ENCODE measurements around the gene DUOX1.
"Not testable (repeated sequence)": the region's sequence is repeated elsewhere in the genome, so short reads cannot be mapped to it uniquely, and the experiment has no call there.

- not testable (repeated sequence) for TF ChIP-seq CTCF (IDR thresholded peaks at IDR 0.05); POLR2AphosphoS5 (IDR thresholded peaks at IDR 0.05; ENCODE audit: low read depth, low read length)
Observed at GRCh38 chr15:45082412-45082811, 47.4 kb upstream of the DUOX1 start.
